WTC11 (cell line): Measurements from ENCODE around the gene WDR18.

Experiments used
- IRF2 ChIP-seq: sonication (generic); formaldehyde crosslinking; IDR thresholded peaks from 2 replicates; pipeline ENCODE4 v1.8.0; 2022; ENCODE audit warnings: low read depth, missing genetic modification reagents, borderline replicate concordance
- MAX ChIP-seq: sonication (generic); formaldehyde crosslinking; IDR thresholded peaks from 2 replicates; pipeline ENCODE4 v1.8.0; 2022; ENCODE audit warnings: mild to moderate bottlenecking, missing genetic modification reagents
- NFE2L1 ChIP-seq: sonication (generic); formaldehyde crosslinking; IDR thresholded peaks from 2 replicates; pipeline ENCODE4 v1.8.1; 2023; ENCODE audit warnings: missing genetic modification reagents
- ZNF281 ChIP-seq: sonication (generic); formaldehyde crosslinking; IDR thresholded peaks from 2 replicates; pipeline ENCODE4 v1.8.0; 2023; ENCODE audit warnings: mild to moderate bottlenecking, missing genetic modification reagents
- TF ChIP-seq, protein P1 (sequence below): fragments of 200-600 bp; IDR thresholded peaks from 2 replicates; pipeline ENCODE4 v1.8.0; 2022; ENCODE audit warnings: antibody characterized with exemption

- TF ChIP-seq NFE2L1 (CRISPR knock-in tag): no peak
- no peak for TF ChIP-seq IRF2 (CRISPR knock-in tag)
- TF ChIP-seq, protein P1, sequence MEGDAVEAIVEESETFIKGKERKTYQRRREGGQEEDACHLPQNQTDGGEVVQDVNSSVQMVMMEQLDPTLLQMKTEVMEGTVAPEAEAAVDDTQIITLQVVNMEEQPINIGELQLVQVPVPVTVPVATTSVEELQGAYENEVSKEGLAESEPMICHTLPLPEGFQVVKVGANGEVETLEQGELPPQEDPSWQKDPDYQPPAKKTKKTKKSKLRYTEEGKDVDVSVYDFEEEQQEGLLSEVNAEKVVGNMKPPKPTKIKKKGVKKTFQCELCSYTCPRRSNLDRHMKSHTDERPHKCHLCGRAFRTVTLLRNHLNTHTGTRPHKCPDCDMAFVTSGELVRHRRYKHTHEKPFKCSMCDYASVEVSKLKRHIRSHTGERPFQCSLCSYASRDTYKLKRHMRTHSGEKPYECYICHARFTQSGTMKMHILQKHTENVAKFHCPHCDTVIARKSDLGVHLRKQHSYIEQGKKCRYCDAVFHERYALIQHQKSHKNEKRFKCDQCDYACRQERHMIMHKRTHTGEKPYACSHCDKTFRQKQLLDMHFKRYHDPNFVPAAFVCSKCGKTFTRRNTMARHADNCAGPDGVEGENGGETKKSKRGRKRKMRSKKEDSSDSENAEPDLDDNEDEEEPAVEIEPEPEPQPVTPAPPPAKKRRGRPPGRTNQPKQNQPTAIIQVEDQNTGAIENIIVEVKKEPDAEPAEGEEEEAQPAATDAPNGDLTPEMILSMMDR: no peak
- no peak for TF ChIP-seq MAX (CRISPR knock-in tag)
- TF ChIP-seq ZNF281 (CRISPR knock-in tag): no peak
Observed at GRCh38 chr19:966485-967088, 17.6 kb upstream of the WDR18 start.
